DND-41 (cell line): ENCODE measurements around the gene TAB2.

Experiments used
- ATAC-seq: fragments of 200-7000 bp; cut with Tn5 transposase; 3 replicates; pipeline ENCODE4 v1.9.1; 2021; ENCODE audit warnings: low read depth; ENCODE audit not compliant: insufficient read depth
- DNase-seq: peaks from one replicate; pipeline ENCODE4 v3.0.0-alpha.2; 2020
- H2AFZ ChIP-seq: 2 replicates; pipeline ENCODE4 v1.6.0; 2012; ENCODE audit warnings: low read depth, low read length
- H3K27ac ChIP-seq: 2 replicates; pipeline ENCODE4 v1.5.1; 2012; ENCODE audit warnings: low read length, inconsistent platforms
- H3K27me3 ChIP-seq: fragments of 200-600 bp; sonication (generic); 2 replicates; pipeline ENCODE4 v1.6.0; 2012; ENCODE audit warnings: low read length, mild to moderate bottlenecking, inconsistent platforms; ENCODE audit not compliant: insufficient read depth, poor library complexity
- H3K36me3 ChIP-seq: 2 replicates; pipeline ENCODE4 v1.5.1; 2012; ENCODE audit warnings: low read length, inconsistent platforms; ENCODE audit not compliant: insufficient read depth
- H3K4me1 ChIP-seq: 2 replicates; pipeline ENCODE4 v1.5.1; 2012; ENCODE audit warnings: mild to moderate bottlenecking, low read length; ENCODE audit not compliant: insufficient read depth
- H3K4me2 ChIP-seq: 2 replicates; pipeline ENCODE4 v1.6.0; 2012; ENCODE audit warnings: mild to moderate bottlenecking, moderate library complexity, low read length, inconsistent platforms; ENCODE audit not compliant: insufficient read depth
- H3K4me3 ChIP-seq, 2 experiments: fragments of 200-600 bp in 1 of 2; shearing (Covaris generic) in 1 of 2; 2 replicates each; pipeline ENCODE4 v1.5.1; 2012 to 2016; ENCODE audit warnings: inconsistent platforms in 2 of 2, low read length in 2 of 2, mild to moderate bottlenecking in 2 of 2, low read depth in 1 of 2, moderate library complexity in 1 of 2
- H3K79me2 ChIP-seq: 2 replicates; pipeline ENCODE4 v1.6.0; 2012; ENCODE audit warnings: low read length, inconsistent platforms; ENCODE audit not compliant: insufficient read depth
- H3K9ac ChIP-seq: 2 replicates; pipeline ENCODE4 v1.6.0; 2012; ENCODE audit warnings: low read depth, mild to moderate bottlenecking, inconsistent platforms, low read length, moderate library complexity
- H3K9me3 ChIP-seq: 2 replicates; pipeline ENCODE4 v1.5.1; 2012; ENCODE audit warnings: low read length, moderate library complexity, mild to moderate bottlenecking, inconsistent platforms; ENCODE audit not compliant: insufficient read depth, severe bottlenecking
- H4K20me1 ChIP-seq: 2 replicates; pipeline ENCODE4 v1.6.0; 2012; ENCODE audit warnings: low read length; ENCODE audit not compliant: insufficient read depth
- EZH2 ChIP-seq: IDR thresholded peaks from 3 replicates; pipeline ENCODE4 v1.6.1; 2012; ENCODE audit warnings: borderline replicate concordance, low read depth, mild to moderate bottlenecking, moderate library complexity, low read length, inconsistent platforms; ENCODE audit not compliant: severe bottlenecking
- TF ChIP-seq, protein P1 (sequence below): IDR thresholded peaks from 2 replicates; pipeline ENCODE4 v1.5.1; 2012; ENCODE audit warnings: borderline replicate concordance, low read length, moderate library complexity, mild to moderate bottlenecking; ENCODE audit not compliant: poor library complexity, severe bottlenecking; ENCODE audit errors: extremely low read depth

Gene TAB2

GRCh38 chr6:149335924-149336608, 18.6 kb downstream of the TAB2 start:
- DNase-seq (no peak), ATAC-seq (0 out of 3 replicates have a peak, but pooled peaks have one; percentile 18)
- H3K9me3 ChIP-seq: no peaks in the 10 kb centered on the region
- H3K27me3 ChIP-seq: no peaks in the 10 kb centered on the region
- no peak overlapping the region for H3K9ac ChIP-seq
- TF ChIP-seq, protein P1, sequence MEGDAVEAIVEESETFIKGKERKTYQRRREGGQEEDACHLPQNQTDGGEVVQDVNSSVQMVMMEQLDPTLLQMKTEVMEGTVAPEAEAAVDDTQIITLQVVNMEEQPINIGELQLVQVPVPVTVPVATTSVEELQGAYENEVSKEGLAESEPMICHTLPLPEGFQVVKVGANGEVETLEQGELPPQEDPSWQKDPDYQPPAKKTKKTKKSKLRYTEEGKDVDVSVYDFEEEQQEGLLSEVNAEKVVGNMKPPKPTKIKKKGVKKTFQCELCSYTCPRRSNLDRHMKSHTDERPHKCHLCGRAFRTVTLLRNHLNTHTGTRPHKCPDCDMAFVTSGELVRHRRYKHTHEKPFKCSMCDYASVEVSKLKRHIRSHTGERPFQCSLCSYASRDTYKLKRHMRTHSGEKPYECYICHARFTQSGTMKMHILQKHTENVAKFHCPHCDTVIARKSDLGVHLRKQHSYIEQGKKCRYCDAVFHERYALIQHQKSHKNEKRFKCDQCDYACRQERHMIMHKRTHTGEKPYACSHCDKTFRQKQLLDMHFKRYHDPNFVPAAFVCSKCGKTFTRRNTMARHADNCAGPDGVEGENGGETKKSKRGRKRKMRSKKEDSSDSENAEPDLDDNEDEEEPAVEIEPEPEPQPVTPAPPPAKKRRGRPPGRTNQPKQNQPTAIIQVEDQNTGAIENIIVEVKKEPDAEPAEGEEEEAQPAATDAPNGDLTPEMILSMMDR: no peak
- no peak for TF ChIP-seq EZH2
- no peak overlapping the region for H3K4me3 ChIP-seq
- no peak overlapping the region for H3K4me2 ChIP-seq
- peaks cover 42% of the 10 kb centered on the region for H3K4me1 ChIP-seq
- peaks cover 74% of the 10 kb centered on the region for H4K20me1 ChIP-seq
- H3K27ac ChIP-seq: no peak overlapping the region
- H3K79me2 ChIP-seq: peaks cover 100% of the 10 kb centered on the region
- H3K36me3 ChIP-seq: no peaks in the 10 kb centered on the region
- no peak overlapping the region for H2AFZ ChIP-seq

GRCh38 chr6:149336609-149336928, 19.1 kb downstream of the TAB2 start:
- Histone ChIP-seq H3K4me1 (peaks cover 42% of the 10 kb centered on the region), H3K79me2 (peaks cover 100% of the 10 kb centered on the region), H3K4me2 (no peak overlapping the region), H3K27ac (no peak overlapping the region), H2AFZ (no peak overlapping the region), H3K9me3 (no peaks in the 10 kb centered on the region), H3K4me3 (no peak overlapping the region), H3K9ac (no peak overlapping the region), H3K27me3 (no peaks in the 10 kb centered on the region), H4K20me1 (peaks cover 74% of the 10 kb centered on the region), H3K36me3 (no peaks in the 10 kb centered on the region)
- no peak for TF ChIP-seq EZH2
- TF ChIP-seq, protein P1: no peak
- peak; percentile 32 for DNase-seq
- ATAC-seq: peak; percentile 82

GRCh38 chr6:149337320-149337719, 19.8 kb downstream of the TAB2 start:
- peaks cover 70% of the 10 kb centered on the region for H4K20me1 ChIP-seq
- H3K9ac ChIP-seq: no peak overlapping the region
- H3K36me3 ChIP-seq: no peaks in the 10 kb centered on the region
- DNase-seq: no peak
- no peaks in the 10 kb centered on the region for H3K9me3 ChIP-seq
- ATAC-seq: no peak
- peaks cover 38% of the 10 kb centered on the region for H3K4me1 ChIP-seq
- peaks cover 100% of the 10 kb centered on the region for H3K79me2 ChIP-seq
- H3K27ac ChIP-seq: no peak overlapping the region
- TF ChIP-seq EZH2: no peak
- TF ChIP-seq, protein P1: no peak
- no peak overlapping the region for H3K4me3 ChIP-seq
- no peaks in the 10 kb centered on the region for H3K27me3 ChIP-seq
- no peak overlapping the region for H3K4me2 ChIP-seq
- H2AFZ ChIP-seq: no peak overlapping the region
